NCI-H1436 (cell line): ENCODE data around the gene AKAP13.

ENCODE experiments used
- DNase-seq: peaks from one replicate; lab custom pipeline; 2025; lab: John Stamatoyannopoulos, UW

The AKAP13 gene

GRCh38 chr15:85598718-85599398 lies 218.5 kb downstream of the AKAP13 start:
- no peak for DNase-seq

- DNase-seq = no peak
Measured at GRCh38 chr15:85600001-85600400, 219.6 kb downstream of the AKAP13 start.

- no peak for DNase-seq
Measured at GRCh38 chr15:85603160-85603559, 222.8 kb downstream of the AKAP13 start.

- DNase-seq = no peak
Measured at GRCh38 chr15:85603703-85604102, 223.3 kb downstream of the AKAP13 start.

- no peak for DNase-seq
Measured at GRCh38 chr15:85604194-85604593, 223.8 kb downstream of the AKAP13 start.

GRCh38 chr15:85606738-85607137 lies 226.3 kb downstream of the AKAP13 start:
- DNase-seq = no peak

GRCh38 chr15:85607141-85607806 lies 226.9 kb downstream of the AKAP13 start:
- DNase-seq = no peak

GRCh38 chr15:85607842-85608241 lies 227.4 kb downstream of the AKAP13 start:
- no peak for DNase-seq

- DNase-seq = no peak
Measured at GRCh38 chr15:85609492-85609891, 229.1 kb downstream of the AKAP13 start.

GRCh38 chr15:85611361-85611760 lies 231.0 kb downstream of the AKAP13 start:
- no peak for DNase-seq

GRCh38 chr15:85614059-85614458 lies 233.7 kb downstream of the AKAP13 start:
- no peak for DNase-seq

GRCh38 chr15:85615930-85616329 lies 235.5 kb downstream of the AKAP13 start:
- DNase-seq = no peak

- DNase-seq = no peak
Measured at GRCh38 chr15:85616549-85617110, 236.2 kb downstream of the AKAP13 start.

- DNase-seq = no peak
Measured at GRCh38 chr15:85618228-85618505, 237.8 kb downstream of the AKAP13 start.

GRCh38 chr15:85618956-85619491 lies 238.6 kb downstream of the AKAP13 start:
- no peak for DNase-seq

- DNase-seq = no peak
Measured at GRCh38 chr15:85619992-85620689, 239.7 kb downstream of the AKAP13 start.

- DNase-seq = no peak
Measured at GRCh38 chr15:85620690-85621049, 240.3 kb downstream of the AKAP13 start.

- DNase-seq = no peak
Measured at GRCh38 chr15:85621094-85621493, 240.7 kb downstream of the AKAP13 start.

- no peak for DNase-seq
Measured at GRCh38 chr15:85622221-85622831, 241.9 kb downstream of the AKAP13 start.

- DNase-seq = no peak
Measured at GRCh38 chr15:85623315-85624049, 243.1 kb downstream of the AKAP13 start.

GRCh38 chr15:85624291-85624801 lies 243.9 kb downstream of the AKAP13 start:
- DNase-seq = no peak
